NCI-H2081 treated with DMSO at 0.1 percent for 48 hours (cell line): ENCODE data around the gene DGKI.
A peak's percentile ranks its signal among the peaks of the same experiment; 100 is the strongest.

Experiments
- DNase-seq: peaks from one replicate; lab custom pipeline; 2025; lab: John Stamatoyannopoulos, UW

The DGKI gene

GRCh38 chr7:137656227-137656849 is 190.4 kb downstream of the DGKI start:
- peak; percentile 49 for DNase-seq

DNA sequence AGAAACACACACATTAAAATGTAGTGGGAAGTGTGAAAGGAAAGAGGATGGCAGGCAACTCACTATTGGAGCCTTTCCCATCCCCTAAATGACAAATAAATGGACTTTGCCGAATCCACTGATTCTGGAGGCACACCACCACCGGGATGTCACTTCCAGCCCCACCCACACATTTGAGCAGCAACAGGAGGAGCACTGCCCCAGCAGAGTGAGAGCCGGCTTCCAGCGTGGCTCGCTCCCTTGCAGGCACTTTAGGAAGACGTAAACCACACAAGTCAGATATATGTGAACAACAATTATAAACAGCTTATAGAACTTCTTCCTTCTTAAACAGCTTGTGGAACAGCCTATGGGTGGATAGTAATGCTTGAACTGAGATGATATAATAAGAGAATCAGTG is 191.0 kb downstream of the DGKI start:
- no peak for DNase-seq

- no peak for DNase-seq
Observed at GRCh38 chr7:137652721-137653120, 194.1 kb downstream of the DGKI start.

DNA sequence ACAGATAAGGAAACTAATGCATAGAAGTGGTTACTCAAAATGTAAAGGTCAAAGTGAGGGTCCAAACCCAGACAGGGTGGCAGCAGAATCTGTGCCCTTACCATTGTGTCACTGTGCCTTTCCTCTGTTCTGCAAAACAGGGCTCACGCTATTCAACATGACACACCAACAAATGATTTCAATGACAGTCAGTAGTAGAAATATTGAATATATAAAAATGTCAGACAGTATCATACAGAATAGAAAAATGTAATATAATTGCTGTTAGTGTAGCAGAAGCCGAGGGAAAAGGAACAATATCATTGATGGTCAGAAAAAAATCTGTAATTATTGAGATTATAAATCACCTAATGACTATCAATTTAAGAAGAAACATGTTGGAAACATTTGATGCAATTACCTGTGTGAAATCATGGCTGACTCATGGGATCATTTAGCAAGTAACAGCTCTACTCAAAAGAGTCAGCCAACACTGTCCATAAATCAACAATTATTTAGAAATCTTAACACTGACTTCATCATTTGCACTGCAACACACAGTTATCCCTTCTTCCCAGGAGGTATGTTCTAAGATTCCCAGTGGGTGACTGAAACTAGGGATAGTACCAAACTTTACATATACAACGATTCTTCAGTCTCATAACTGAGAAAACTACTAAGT is 198.7 kb downstream of the DGKI start:
- DNase-seq: no peak

DNA sequence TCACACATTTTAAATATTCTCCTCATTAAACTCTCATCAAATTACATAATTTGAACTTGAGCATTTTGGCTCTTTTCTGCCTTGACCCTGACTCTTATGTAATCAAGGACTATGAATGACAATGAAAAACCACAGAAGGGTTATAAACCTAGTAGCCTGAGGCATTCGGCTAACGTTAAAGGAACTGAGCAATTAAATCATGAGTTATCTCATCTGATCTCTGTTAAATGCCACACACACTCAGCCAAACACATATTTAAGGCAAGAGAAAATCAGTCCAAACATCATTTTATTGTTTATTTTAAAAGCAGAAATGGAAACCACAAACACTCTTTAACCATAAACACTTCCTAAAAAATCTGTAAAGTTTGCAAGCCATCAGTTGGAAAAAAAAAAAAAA is 204.3 kb downstream of the DGKI start:
- no peak for DNase-seq

- DNase-seq: no peak
Observed at GRCh38 chr7:137642031-137642430, 204.7 kb downstream of the DGKI start.

GRCh38 chr7:137636376-137636775 is 210.4 kb downstream of the DGKI start:
- DNase-seq: no peak

DNA sequence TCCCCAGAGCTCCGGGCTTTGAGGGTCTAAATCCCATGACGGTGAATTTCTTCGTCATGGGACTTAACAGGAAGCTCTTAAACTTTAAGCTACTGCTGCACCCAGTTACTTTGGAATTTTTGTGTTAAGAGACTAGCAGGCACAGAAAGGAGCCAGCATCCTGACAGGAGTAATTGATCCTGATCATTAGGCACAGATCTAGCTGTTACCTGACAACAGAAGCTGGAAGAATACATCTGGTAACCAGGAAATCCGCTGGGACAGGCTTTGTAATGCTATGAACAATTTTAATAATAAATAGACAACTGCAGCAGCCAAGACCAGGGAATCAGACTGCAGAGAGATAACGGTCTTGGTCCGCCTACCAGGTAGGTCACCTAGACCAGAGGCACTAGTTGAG is 210.9 kb downstream of the DGKI start:
- no peak for DNase-seq

- no peak for DNase-seq
Observed at GRCh38 chr7:137635132-137635531, 211.6 kb downstream of the DGKI start.

GRCh38 chr7:137634356-137634755 is 212.4 kb downstream of the DGKI start:
- DNase-seq: no peak

GRCh38 chr7:137633133-137633532 is 213.6 kb downstream of the DGKI start:
- no peak for DNase-seq

DNA sequence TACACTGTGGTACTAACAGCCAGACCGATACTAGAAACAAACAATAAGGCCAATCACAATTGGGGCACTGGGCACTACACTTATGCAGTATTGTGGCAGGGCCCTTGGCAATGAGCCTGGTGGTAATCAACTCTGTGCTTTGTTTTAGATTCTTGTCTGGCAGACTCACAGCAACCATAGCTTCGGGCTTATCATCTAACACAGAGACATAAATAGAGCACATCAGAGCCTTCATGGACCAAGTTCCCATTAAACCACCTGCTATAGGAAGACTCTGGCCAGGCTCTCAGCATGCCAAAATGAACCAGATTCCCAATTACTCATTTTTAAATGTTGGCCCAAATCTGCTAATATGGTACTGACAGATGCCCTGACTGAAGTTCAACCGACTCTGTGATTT is 218.6 kb downstream of the DGKI start:
- no peak for DNase-seq

DNA sequence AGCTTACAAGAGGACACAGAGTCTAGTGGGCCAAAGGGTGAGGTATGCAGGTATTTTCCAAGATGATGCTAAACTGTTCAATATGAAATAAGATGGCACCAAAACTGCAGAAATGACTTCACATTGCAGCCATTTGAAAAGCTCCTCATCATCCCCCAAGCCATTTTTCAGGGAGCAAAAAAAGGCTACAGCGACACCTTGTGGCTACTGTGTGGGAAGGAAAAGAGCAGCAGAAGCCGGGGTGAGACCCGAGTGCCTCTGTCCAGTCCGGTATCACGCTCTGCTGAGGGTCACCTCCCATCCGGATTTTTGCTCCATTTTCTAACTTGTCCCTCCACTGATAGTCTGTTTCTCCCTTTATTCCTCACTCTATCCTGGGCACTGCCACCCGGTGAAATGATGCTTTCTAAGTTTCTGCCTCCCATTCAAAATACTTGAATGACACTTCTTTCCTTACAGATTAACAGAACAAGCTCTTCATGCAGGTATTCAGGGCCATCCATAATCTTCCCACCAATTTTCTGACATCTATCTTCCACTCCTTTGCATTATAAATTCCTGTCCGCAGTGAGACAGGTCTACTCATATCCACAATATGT is 220.2 kb downstream of the DGKI start:
- no peak for DNase-seq

DNA sequence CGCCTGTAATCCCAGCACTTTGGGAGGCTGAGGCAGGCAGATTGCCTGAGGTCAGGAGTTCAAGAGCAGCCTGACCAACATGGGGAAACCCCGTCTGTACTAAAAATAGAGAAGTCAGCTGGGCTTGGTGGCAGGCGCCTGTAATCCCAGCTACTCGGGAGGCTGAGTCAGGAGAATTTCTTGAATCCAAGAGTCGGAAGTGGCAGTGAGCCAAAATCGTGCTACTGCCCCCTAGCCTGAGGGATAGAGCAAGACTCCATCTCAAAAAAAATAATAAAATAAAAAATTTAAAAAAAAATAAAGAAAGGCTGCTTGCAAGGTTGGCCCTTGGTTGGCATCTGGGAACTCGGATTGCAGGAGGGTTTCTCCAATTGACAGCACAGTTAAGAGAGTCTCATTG is 221.6 kb downstream of the DGKI start:
- DNase-seq: no peak

DNA sequence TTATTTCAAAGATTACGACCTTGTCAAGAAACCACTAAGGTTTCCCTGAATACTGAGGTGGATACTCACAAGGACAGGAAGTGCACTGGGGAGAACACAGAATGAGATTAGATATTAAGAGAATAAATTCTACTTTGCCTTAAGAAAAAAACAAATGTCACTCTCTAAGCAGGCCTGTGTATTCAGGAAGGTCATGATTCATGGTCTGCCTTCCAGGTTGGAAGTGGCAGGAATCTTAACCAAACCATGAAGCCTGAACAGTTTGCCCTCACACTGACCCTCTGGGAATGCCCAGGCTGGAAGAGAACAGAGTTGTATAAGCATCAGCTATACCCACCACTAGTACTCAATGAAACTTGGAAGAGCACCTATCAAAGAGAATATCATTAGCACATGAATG is 227.6 kb downstream of the DGKI start:
- no peak for DNase-seq

DNA sequence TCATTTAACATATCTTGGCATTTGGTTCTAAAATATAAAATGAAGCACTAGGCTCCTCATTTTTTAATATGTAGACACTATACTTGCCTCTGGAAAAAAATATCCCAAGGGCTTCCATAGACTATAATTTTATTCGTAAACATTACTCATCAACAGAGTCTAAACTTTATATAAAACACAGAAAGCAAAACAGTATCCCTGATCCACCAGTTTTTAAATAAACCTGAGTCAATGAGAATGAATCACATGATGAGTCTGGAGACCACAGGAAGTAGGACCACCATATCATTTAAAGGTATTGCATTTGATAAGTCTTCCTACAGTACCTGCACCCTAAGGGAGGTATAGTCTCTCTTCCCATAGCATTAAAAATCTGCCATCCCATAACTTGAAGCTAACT is 228.0 kb downstream of the DGKI start:
- DNase-seq: no peak

DNA sequence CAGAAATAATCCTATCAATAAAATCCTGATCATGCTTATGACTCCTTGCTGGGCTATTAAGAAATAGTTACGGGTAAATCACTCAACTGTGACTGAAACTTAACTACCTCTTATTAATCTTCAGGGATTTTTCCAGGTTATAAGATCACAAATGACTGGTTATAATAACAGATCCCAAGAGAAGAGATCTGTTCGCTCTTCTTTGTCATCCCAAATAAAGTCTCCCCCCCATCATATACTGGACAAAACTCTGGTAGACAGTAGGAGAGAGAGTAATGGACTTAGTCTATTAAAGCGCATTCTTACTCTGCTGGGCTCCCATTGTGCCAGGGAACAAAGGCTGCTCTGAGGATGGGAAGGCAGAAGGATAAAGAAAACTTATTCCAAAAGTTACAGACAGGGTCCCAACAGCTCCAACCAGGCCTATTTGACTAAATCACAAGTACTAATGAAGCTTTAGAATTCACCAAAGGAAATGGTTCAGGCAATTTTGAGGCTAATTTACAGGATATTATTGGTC is 233.7 kb downstream of the DGKI start:
- no peak for DNase-seq

- no peak for DNase-seq
Observed at GRCh38 chr7:137611606-137612005, 235.2 kb downstream of the DGKI start.

DNA sequence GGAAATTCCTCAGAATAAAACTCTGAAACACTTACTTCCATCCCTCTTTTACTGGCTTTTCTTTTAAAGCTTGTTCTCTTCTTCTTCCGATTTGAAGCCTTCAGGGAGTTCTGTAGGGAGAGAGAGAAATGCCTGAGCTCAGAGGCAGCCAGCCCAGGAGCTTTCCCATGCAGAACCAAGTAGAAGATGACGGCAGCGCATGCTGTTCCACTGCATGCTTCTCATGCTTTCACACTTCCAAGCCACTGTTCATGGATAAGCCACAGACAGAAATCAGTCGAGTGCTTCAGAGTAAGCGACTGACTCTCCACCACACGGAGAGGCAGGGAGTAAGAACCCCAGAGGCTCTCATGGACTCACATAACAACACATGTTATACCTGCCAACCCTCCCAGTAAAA is 237.3 kb downstream of the DGKI start:
- DNase-seq: no peak

DNA sequence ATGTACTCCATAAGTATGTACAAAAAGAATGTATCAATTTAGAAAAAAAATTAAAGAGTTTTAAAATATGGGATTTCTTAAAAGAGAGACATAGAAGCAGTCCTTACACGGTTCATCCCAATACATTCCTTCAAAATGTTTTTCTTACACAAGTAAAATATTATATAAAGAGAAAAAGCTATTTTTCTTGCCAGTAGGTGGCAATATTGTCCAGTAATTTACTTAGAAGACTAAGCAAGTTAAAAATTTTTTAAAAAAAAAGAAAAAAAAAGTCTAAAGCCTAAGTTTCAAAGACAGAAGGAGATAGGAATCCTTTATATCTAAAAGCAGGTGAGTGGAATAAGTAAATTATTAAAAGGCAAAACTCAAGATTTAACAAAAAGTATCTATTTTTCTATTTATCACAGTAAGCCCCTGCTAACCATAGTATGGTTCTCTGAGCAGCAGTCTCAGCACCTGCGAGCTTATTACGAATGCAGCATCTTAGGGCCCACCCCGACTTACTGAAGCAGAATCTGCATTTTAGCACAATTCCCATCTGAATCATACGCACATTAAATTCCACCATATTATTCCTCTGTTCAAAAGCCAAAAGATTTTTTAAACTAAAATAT is 240.6 kb downstream of the DGKI start:
- DNase-seq: no peak

DNA sequence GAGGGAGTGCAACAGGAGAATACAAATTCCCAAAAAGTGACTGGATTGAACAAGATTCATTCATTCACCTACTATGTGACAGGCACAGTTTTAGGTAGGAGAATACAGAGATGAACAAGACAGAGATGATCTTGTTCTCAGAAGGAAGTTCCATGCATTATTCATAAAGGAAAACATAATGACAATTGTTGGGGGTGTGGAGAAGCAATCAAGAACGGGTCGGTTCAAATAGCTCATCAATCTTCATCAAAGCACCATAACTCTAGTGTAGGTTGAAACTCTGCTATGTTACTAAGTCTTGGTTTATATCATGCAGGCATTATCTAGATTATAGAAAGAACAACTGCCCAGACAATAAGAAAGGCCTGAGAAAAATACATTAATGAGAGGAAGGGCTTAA is 243.7 kb downstream of the DGKI start:
- no peak for DNase-seq

DNA sequence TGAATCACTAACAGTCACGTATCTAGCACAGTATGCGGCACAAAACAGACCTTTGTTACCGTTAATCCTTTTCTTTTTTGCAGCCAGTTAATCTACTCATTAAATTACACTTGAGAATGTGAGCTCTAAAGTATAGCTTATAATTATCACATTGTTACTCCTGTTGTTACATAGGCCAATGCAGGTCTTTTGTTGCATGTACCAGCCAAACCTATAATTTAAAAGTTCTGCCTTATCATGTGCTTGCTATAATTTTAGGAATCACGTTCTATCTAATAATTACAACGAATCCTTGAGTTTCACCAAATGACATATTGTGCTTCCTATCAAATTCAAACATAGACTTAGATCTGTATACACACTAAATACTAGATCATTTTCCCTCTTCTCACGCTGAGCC is 245.1 kb downstream of the DGKI start:
- DNase-seq: peak; percentile 25

- no peak for DNase-seq
Observed at GRCh38 chr7:137597856-137598255, 248.9 kb downstream of the DGKI start.
